HG02798 (cell line): Measurements from ENCODE around the gene KHNYN.
"Not testable (repeated sequence)": the region's sequence is repeated elsewhere in the genome, so short reads cannot be mapped to it uniquely, and the experiment has no call there.

Experiments
- ATAC-seq: cut with Tn5 transposase; IDR thresholded peaks from one replicate; pipeline ENCODE4 v1.9.1; 2021; ENCODE audit warnings: mild to moderate bottlenecking; ENCODE audit not compliant: unreplicated experiment, poor library complexity

The KHNYN gene

DNA sequence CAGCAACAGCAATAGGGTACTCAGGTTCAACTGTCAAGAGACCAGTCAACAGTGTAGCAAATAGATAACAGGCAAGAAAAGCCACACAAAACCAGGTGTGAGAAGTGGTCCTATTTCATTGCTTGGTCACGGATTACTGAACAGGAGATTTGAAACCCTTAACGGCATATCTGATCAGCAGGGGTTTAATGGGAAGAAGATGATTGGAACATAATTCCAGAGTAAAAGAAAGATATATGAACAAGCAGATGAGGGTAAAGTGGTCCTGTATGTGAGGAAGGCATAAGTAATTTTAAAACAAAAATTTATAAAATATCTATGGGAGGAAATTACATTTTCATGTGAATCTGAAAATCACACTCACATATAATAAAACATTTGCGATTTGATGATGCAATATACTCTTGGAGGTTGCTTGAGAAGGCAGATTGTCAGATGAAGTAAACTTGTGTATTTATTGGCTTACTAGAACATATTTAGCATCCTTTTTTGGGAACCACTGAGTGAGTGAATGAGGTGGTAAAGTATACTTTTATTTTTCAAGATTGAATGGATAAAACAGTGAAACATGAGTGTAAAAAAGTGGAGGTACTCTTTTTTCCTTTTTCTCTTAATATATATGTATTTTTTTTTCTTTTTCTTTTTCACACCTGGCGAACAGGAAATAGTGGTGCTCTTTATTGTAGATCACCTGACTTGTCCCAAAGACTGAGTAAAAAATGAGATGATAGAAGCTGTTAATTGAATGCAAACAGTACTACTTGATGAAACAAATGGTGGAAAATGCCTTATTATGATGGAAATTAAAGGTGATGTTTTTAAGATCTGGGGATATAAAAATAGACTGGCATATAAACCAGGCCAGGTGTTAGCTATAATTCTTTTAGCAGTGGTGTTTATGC is 34.4 kb downstream of the KHNYN start:
- no peak for ATAC-seq

DNA sequence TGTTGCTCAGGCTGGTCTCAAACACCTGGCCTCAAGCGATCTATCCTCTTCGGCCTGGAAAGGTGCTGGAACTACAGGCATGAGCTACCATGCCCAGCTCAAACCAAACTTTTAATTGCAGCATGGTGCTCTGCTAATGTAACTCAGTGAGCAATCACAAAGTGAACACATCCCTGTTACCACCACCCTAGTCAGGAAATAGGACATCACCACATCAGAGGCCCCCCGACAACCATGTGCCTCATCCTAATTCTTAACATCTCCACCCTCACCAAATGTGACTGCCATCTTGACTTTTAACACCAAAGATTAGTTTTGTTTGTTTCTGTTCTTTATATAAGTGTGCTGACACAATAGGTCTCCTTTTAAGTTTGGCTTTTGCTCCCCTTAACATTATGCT is 35.6 kb downstream of the KHNYN start:
- no peak for ATAC-seq

DNA sequence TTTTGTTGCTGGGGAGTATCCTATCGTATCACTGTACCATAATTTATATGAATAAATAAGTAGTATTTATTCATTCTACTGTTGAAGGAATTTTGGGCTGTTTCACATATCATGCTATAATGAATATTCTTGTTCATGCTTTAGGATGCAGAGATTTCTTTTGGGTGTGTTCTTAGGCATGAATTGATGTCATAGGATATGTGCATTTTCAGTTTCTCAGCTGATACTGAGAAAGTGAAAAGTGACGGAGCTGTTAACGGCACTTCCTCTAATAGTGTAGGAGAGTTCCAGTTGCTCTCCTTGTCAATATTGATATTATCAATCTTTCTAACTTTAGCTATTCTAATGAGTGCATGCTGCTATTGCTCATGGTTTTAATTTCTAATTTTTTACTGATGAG is 36.1 kb downstream of the KHNYN start:
- no peak for ATAC-seq

DNA sequence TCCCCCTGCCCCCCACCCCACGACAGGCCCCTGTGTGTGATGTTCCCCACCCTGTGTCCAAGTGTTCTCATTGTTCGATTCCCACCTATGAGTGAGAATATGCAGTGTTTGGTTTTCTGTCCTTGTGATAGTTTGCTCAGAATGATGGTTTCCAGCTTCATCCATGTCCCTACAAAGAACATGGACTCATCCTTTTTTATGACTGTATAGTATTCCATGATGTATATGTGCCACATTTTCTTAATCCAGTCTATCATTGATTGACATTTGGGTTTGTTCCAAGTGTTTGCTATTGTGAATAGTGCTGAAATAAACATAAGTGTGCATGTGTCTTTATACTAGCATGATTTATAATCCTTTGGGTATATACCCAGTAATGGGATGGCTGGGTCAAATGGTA is 40.7 kb downstream of the KHNYN start:
- not testable (repeated sequence) for ATAC-seq

DNA sequence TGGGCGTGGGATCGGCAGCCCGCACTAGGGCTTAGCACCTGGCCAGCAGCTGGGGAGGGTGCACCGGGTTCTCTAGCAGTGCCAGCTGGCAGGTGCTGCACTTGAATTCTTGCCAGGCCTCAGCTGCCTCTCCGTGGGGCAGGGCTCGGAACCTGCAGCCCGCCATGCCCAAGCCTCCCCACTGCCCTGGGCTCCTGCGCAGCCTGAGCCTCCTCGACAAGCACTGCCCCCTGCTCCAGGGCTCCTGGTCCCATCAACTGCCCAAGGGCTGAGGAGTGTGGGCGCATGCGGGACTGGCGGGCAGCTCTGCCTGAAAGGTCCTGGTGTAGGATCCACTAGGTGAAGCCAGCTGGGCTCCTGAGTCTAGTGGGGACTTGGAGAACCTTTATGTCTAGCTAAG is 43.5 kb downstream of the KHNYN start:
- ATAC-seq = no peak

DNA sequence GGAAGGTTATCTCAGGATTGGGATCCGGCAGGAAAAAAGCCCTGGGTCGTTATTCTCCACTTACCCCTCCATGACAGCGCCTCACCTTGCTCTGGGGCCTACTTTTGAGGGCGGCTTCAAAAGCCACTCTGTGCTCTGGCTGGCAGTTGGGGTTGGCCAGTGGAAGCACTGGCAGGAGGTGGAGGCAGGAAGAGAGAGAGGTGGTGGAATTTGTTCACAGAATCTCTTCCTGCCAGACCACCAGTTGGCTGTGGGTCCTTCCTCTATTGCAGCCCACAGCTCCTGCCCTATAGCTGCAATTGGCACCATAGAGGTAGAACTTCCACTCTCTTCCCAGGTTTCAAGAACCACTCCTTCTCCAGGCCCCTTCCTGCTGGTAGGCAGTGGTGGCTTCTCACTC is 45.5 kb downstream of the KHNYN start:
- ATAC-seq = no peak

DNA sequence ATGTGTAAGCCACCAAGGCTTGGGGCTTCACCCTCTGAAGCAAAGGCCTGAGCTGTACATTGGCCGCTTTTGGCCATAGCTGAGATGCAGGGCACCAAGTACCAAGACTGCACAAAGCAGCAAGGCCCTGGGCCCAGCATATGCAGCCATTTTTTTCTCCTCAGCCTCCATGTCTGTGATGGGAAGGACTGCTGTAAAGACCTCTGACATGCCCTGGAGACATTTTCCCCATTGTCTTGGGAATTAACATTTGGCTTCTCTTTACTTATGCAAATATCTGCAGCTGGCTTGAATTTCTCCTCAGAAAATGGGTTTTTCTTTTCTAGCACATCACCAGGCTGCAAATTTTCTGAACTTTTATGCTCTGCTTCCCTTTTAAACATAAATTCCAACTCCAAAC is 50.2 kb downstream of the KHNYN start:
- not testable (repeated sequence) for ATAC-seq

DNA sequence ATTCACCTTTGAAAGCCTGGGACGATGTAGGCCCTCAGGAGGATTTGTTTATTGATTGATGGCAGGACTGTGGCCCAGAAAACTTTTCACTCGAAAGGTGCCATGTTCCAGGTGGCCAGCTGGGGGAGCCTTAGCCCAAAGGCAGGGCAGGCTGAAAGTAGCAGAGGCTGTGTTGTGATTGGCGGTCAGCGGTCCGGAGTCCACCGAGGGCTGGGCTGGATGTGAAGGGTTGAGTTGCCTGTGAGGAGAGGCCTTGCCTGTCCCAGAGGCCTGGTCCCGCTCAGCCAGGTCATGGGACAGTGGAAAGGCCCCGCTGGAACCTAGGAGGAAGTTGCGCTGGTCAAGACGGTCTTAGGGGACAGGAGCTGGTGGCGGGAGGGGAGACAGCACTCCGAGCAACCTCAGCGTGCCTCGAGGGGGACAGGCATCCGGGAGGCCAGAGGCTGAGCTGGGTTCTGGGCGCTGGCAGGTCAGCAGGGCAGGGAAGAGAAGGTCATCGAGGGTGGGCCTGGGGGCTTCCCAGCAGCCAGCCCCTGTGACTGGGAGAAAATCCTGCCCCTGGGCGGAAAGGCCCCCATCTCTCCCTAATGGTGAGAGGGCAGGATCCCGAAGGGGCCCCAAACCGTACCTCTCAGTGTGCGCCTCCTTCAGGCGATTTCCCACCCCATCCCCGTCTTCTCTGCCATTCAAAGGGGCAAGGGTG is 52.0 kb downstream of the KHNYN start:
- ATAC-seq = peak; percentile 71

DNA sequence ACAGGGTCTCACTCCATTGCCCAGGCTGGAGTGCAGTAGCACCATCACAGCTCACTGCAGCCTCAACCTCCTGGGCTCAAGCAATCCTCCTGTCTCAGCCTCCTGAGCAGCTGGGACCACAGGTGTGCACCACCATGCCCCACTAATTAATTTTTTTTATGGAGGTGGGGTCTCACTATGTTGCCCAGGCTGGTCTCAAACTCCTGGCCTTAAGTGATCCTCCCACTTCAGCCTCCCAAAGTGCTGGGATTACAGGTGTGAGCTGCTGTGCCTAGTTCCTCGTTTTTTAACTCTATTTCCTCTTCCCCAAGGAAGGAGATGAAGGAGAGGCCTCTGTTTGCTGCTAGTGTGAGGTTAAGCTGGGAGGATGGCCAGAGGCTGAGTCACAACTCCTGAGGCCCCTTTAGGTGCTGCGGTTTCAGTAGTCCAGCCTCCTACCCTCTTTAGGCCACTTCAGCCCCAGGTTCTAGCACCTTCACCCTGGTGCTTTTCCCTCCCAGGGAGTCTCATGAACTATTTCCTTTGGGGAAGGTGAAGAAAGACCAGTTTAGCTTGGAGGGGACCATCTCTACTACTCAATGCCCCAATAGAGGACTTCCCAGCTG is 53.0 kb downstream of the KHNYN start:
- ATAC-seq = not testable (repeated sequence)

DNA sequence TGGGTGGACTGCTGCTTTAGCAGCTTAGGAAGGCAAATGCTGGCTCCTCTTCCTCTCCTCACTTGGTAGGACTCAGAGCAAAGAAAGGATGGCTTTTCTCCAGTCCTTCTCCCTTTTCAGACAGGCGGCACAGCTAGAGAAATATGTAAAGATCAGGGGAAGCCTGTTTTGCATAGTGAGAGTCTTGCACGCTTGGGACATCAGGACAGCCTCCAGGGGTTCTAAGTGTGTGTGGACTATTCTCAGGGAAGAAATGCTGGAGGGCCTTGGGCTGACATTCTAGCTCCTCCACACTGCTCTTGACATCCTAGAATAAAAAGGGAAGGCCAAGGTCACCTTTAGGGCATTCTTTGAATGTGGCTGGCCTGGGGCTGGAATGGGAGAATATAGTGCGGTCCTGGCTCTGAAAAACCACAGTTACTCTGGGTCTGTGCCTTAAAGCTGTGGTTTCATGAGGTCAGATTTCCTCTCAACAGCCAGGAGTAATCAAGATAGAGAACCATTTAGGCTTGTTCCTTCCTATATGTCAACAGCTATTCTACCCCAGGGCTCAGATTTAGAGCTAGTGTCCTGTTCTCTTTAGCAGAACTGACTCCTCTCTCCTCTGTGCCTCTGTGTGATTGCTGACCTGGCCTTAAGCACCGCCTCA is 54.0 kb downstream of the KHNYN start:
- no peak for ATAC-seq
